ENCODE results near the gene CCDC91.

CCDC91 gene

GRCh38 chr12:28427046-28427445 lies 236.8 kb downstream of the CCDC91 start:
- TF ChIP-seq SUZ12 (IDR thresholded peaks at IDR 0.05), result no peak
- TF ChIP-seq ZNF384 (IDR thresholded peaks at IDR 0.05), result no peak
- no peak for TF ChIP-seq FOXK2 (IDR thresholded peaks at IDR 0.05)
- no peak for TF ChIP-seq HDGF (IDR thresholded peaks at IDR 0.05; ENCODE audit: borderline replicate concordance)
- no peak for TF ChIP-seq L3MBTL2 (conservative IDR thresholded peaks at IDR 0.05)
- no peak for TF ChIP-seq BHLHE40 (IDR thresholded peaks at IDR 0.05; ENCODE audit: borderline replicate concordance)
- DNase-seq (ENCODE audit: extremely low spot score), result no peak
- ChIA-PET POLR2A (no interaction called here), CTCF (no interaction called here)

- ChIA-PET POLR2A (no interaction called here), CTCF (no interaction called here)
- TF ChIP-seq SUZ12 (IDR thresholded peaks at IDR 0.05) (no peak), FOXA1 (IDR thresholded peaks at IDR 0.05) (no peak), FOXM1 (IDR thresholded peaks at IDR 0.05; ENCODE audit: borderline replicate concordance) (no peak), ARNT (IDR thresholded peaks at IDR 0.05) (no peak), TARDBP (IDR thresholded peaks at IDR 0.05) (no peak), FOXK2 (IDR thresholded peaks at IDR 0.05) (no peak), HDGF (IDR thresholded peaks at IDR 0.05; ENCODE audit: borderline replicate concordance) (no peak), PKNOX1 (IDR thresholded peaks at IDR 0.05) (no peak), LEF1 (IDR thresholded peaks at IDR 0.05; ENCODE audit: borderline replicate concordance) (no peak), L3MBTL2 (conservative IDR thresholded peaks at IDR 0.05) (no peak), CTBP1 (IDR thresholded peaks at IDR 0.05; ENCODE audit: borderline replicate concordance) (no peak), ZNF384 (IDR thresholded peaks at IDR 0.05) (no peak), NFRKB (IDR thresholded peaks at IDR 0.05) (no peak), BHLHE40 (IDR thresholded peaks at IDR 0.05; ENCODE audit: borderline replicate concordance) (no peak), SP1 (IDR thresholded peaks at IDR 0.05) (no peak), ELF4 (IDR thresholded peaks at IDR 0.05) (no peak)
- no peak for DNase-seq (ENCODE audit: extremely low spot score)
Observed at GRCh38 chr12:28440081-28440608, 249.9 kb downstream of the CCDC91 start.

- ChIA-PET POLR2A (no interaction called here), CTCF (no interaction called here)
- DNase-seq (ENCODE audit: extremely low spot score), result no peak
- TF ChIP-seq ZNF384 (IDR thresholded peaks at IDR 0.05) (no peak), LEF1 (IDR thresholded peaks at IDR 0.05; ENCODE audit: borderline replicate concordance) (no peak), SUZ12 (IDR thresholded peaks at IDR 0.05) (no peak), TARDBP (IDR thresholded peaks at IDR 0.05) (no peak), HDGF (IDR thresholded peaks at IDR 0.05; ENCODE audit: borderline replicate concordance) (no peak), BHLHE40 (IDR thresholded peaks at IDR 0.05; ENCODE audit: borderline replicate concordance) (no peak), FOXK2 (IDR thresholded peaks at IDR 0.05) (no peak), FOXA1 (IDR thresholded peaks at IDR 0.05) (no peak), SP1 (IDR thresholded peaks at IDR 0.05) (no peak), FOXM1 (IDR thresholded peaks at IDR 0.05; ENCODE audit: borderline replicate concordance) (no peak), ARNT (IDR thresholded peaks at IDR 0.05) (no peak), NFRKB (IDR thresholded peaks at IDR 0.05) (no peak), PKNOX1 (IDR thresholded peaks at IDR 0.05) (no peak), ELF4 (IDR thresholded peaks at IDR 0.05) (no peak)
Observed at GRCh38 chr12:28442101-28442500, 251.8 kb downstream of the CCDC91 start.

GRCh38 chr12:28443337-28443736 lies 253.1 kb downstream of the CCDC91 start:
- TF ChIP-seq BHLHE40 (IDR thresholded peaks at IDR 0.05; ENCODE audit: borderline replicate concordance), result no peak
- TF ChIP-seq ELF4 (IDR thresholded peaks at IDR 0.05), result no peak
- TF ChIP-seq LEF1 (IDR thresholded peaks at IDR 0.05; ENCODE audit: borderline replicate concordance), result no peak
- CTCF ChIA-PET, result no interaction called here
- no peak for DNase-seq (ENCODE audit: extremely low spot score)
- POLR2A ChIA-PET, result no interaction called here

- DNase-seq (ENCODE audit: extremely low spot score), result no peak
- CTCF ChIA-PET, result no interaction called here
- POLR2A ChIA-PET, result no interaction called here
- TF ChIP-seq L3MBTL2 (conservative IDR thresholded peaks at IDR 0.05) (no peak), HDGF (IDR thresholded peaks at IDR 0.05; ENCODE audit: borderline replicate concordance) (no peak), ELF4 (IDR thresholded peaks at IDR 0.05) (no peak), SUZ12 (IDR thresholded peaks at IDR 0.05) (no peak), FOXM1 (IDR thresholded peaks at IDR 0.05; ENCODE audit: borderline replicate concordance) (no peak), PKNOX1 (IDR thresholded peaks at IDR 0.05) (no peak), BHLHE40 (IDR thresholded peaks at IDR 0.05; ENCODE audit: borderline replicate concordance) (no peak)
Observed at GRCh38 chr12:28446031-28446430, 255.8 kb downstream of the CCDC91 start.

- TF ChIP-seq PKNOX1 (IDR thresholded peaks at IDR 0.05) (no peak), L3MBTL2 (conservative IDR thresholded peaks at IDR 0.05) (no peak), SP1 (IDR thresholded peaks at IDR 0.05) (no peak), NFRKB (IDR thresholded peaks at IDR 0.05) (no peak), FOXA1 (IDR thresholded peaks at IDR 0.05) (no peak), FOXM1 (IDR thresholded peaks at IDR 0.05; ENCODE audit: borderline replicate concordance) (no peak), LEF1 (IDR thresholded peaks at IDR 0.05; ENCODE audit: borderline replicate concordance) (no peak), ELF4 (IDR thresholded peaks at IDR 0.05) (no peak), FOXK2 (IDR thresholded peaks at IDR 0.05) (no peak), SUZ12 (IDR thresholded peaks at IDR 0.05) (no peak), ZNF384 (IDR thresholded peaks at IDR 0.05) (no peak), HDGF (IDR thresholded peaks at IDR 0.05; ENCODE audit: borderline replicate concordance) (no peak), BHLHE40 (IDR thresholded peaks at IDR 0.05; ENCODE audit: borderline replicate concordance) (no peak), CTBP1 (IDR thresholded peaks at IDR 0.05; ENCODE audit: borderline replicate concordance) (no peak)
- POLR2A ChIA-PET, result no interaction called here
- no peak for DNase-seq (ENCODE audit: extremely low spot score)
- CTCF ChIA-PET, result no interaction called here
Observed at GRCh38 chr12:28453686-28454085, 263.4 kb downstream of the CCDC91 start.
